Measurements from ENCODE around the gene RAVER2.
"Not testable (repeated sequence)": the region's sequence is repeated elsewhere in the genome, so short reads cannot be mapped to it uniquely, and the experiment has no call there.

DNA sequence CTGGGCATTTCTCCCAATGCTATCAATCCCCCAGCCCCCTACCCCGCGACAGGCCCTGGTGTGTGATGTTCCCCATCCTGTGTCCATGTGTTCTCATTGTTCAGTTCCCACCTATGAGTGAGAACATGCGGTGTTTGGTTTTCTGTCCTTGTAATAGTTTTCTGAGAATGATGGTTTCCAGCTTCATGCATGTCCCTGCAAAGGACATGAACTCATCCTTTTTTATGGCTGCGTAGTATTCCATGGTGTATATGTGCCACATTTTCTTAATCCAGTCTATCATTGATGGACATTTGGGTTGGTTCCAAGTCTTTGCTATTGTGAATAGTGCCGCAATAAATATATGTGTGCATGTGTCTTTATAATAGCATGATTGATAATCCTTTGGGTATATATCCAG is 38.0 kb downstream of the RAVER2 start:
- TF ChIP-seq, protein P1, sequence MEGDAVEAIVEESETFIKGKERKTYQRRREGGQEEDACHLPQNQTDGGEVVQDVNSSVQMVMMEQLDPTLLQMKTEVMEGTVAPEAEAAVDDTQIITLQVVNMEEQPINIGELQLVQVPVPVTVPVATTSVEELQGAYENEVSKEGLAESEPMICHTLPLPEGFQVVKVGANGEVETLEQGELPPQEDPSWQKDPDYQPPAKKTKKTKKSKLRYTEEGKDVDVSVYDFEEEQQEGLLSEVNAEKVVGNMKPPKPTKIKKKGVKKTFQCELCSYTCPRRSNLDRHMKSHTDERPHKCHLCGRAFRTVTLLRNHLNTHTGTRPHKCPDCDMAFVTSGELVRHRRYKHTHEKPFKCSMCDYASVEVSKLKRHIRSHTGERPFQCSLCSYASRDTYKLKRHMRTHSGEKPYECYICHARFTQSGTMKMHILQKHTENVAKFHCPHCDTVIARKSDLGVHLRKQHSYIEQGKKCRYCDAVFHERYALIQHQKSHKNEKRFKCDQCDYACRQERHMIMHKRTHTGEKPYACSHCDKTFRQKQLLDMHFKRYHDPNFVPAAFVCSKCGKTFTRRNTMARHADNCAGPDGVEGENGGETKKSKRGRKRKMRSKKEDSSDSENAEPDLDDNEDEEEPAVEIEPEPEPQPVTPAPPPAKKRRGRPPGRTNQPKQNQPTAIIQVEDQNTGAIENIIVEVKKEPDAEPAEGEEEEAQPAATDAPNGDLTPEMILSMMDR (IDR thresholded peaks at IDR 0.05; ENCODE audit: poor library complexity) = not testable (repeated sequence)
- not testable (repeated sequence) for TF ChIP-seq EZH2 (IDR thresholded peaks at IDR 0.05; ENCODE audit: borderline replicate concordance); EZH2phosphoT487 (IDR thresholded peaks at IDR 0.05; ENCODE audit: low read depth, severe bottlenecking, unreplicated experiment)
